ENCODE data around the gene FAM110A. TPM values are rescaled to one million over a fixed set of nuclear protein-coding genes. Genes with fewer than 3 reads are reported as not detected.
A peak's percentile ranks its signal among the peaks of the same experiment; 100 is the strongest.

Gene FAM110A
- total and polyA plus RNA-seq, 8 donors = 1.8 to 8.4 (median 3.5) TPM

DNA sequence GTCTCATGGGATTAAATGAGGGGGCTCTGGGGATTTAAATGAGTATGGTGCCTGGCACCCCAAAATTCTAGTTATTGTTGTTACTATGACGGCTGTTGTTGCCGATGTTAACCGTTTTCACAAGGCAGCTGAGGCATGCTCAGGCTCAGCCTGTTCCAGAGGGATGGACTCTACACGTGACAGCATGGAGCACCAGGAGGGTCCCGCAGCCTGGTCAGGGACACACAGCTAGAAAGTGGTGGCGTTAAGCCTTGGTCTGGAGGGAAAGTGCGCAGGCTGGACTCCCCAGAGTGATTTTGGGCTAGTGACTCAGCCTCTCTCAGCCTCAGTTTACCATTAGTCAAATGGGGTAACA is 7.0 kb downstream of the FAM110A start:
- peak overlapping the region in 2 of 4 donors; percentile 71 to 75 for H3K4me3 ChIP-seq
- intact Hi-C loops (cut with DNase I) = no loop called here
- DNase-seq = no peak

GRCh38 chr20:840858-841567 is 7.5 kb downstream of the FAM110A start:
- H3K4me1 ChIP-seq = peaks cover 0 to 5% (median 0%) of the 10 kb centered on the region in 3 donors
- no peaks in the 10 kb centered on the region for H3K27me3 ChIP-seq
- intact Hi-C loops (cut with DNase I) = no loop called here
- DNase-seq (peak; percentile 43 to 86 (median 67)), FAIRE-seq (no peak), ATAC-seq (peak; percentile 66 to 86 (median 77))
- no peaks in the 10 kb centered on the region for H3K36me3 ChIP-seq
- H3K27ac ChIP-seq = no peak overlapping the region
- no peaks in the 10 kb centered on the region for H3K9me3 ChIP-seq
- 9 to 11% methylated on average over 57 to 59 of the region's 59 CpGs for WGBS, 2 donors
- TF ChIP-seq, protein P1, sequence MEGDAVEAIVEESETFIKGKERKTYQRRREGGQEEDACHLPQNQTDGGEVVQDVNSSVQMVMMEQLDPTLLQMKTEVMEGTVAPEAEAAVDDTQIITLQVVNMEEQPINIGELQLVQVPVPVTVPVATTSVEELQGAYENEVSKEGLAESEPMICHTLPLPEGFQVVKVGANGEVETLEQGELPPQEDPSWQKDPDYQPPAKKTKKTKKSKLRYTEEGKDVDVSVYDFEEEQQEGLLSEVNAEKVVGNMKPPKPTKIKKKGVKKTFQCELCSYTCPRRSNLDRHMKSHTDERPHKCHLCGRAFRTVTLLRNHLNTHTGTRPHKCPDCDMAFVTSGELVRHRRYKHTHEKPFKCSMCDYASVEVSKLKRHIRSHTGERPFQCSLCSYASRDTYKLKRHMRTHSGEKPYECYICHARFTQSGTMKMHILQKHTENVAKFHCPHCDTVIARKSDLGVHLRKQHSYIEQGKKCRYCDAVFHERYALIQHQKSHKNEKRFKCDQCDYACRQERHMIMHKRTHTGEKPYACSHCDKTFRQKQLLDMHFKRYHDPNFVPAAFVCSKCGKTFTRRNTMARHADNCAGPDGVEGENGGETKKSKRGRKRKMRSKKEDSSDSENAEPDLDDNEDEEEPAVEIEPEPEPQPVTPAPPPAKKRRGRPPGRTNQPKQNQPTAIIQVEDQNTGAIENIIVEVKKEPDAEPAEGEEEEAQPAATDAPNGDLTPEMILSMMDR (IDR thresholded peaks at IDR 0.05) = no peak
- H3K4me3 ChIP-seq = peak overlapping the region; percentile 61 to 75 (median 68)

More for the DNA sequence above, 7.0 kb downstream of the FAM110A start:
- H3K9me3 ChIP-seq = no peaks in the 10 kb centered on the region
- H3K4me1 ChIP-seq = peaks cover 0 to 9% (median 2%) of the 10 kb centered on the region in 3 donors
- no peaks in the 10 kb centered on the region for H3K36me3 ChIP-seq
- no peaks in the 10 kb centered on the region for H3K27me3 ChIP-seq
- no peak for ATAC-seq
- 88 to 90% methylated on average over 7 of the region's 7 CpGs for WGBS, 2 donors
- no peak for FAIRE-seq
- TF ChIP-seq, protein P1 (IDR thresholded peaks at IDR 0.05) = no peak
- H3K27ac ChIP-seq = no peak overlapping the region

DNA sequence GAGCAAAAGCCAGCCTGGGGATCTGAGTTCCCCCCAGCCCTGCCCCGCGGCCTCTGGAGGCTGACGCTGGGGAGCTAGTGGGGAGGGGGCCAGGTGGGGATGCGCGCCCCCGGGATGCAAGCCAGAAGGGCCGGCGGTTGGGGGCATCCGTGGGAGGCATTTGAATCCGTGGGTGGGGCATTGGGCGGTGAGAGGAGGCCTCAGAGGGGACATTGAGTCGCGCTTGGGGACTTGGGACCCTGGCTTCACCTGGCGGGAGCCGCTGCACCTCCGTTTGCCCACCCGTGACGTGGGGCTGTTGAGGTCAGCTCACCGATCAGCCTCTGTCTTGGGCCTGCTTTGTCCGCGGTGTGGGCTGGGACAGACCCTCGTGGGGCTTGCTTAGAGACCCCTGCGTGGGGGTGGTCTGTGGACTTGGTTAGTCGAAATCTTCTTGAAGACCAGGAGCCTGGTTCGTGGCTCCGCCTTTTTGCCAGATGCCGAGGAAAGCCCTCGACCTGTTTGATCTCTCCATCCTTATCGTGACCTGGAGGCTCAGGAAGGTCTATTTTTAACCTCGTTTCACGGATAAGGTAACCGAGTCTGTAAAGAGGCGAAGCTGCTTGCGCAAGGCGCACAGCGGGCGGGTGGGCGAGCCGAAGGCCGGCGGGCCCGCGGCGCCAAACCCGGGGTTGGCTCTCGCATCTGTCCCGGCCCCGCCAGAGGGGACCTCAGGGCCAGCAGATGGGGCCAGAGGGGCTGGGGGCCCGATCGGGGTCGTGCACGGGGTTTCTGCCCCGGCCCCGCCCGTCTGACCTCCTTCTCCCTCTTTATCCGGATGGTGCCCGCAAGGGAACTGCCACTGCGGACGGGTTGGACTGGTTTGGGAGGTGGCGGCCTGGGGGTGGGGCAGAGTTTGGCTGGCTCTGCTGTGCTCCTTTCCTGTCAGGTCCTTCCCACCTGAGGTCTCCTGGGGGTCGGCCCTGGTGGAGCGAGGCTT is 8.3 kb downstream of the FAM110A start:
- H3K9me3 ChIP-seq = no peaks in the 10 kb centered on the region
- intact Hi-C loops (cut with DNase I) = no loop called here
- DNase-seq (peak in 5 of 6 donors; percentile 37 to 73 (median 53)), ATAC-seq (peak; percentile 26 to 63 (median 54)), FAIRE-seq (no peak)
- H3K27me3 ChIP-seq = no peaks in the 10 kb centered on the region
- H3K4me3 ChIP-seq = peak overlapping the region; percentile 61 to 75 (median 68)
- no peaks in the 10 kb centered on the region for H3K36me3 ChIP-seq
- 7 to 9% methylated on average over 51 to 62 of the region's 62 CpGs for WGBS, 2 donors
- peaks cover 0 to 5% (median 0%) of the 10 kb centered on the region in 3 donors for H3K4me1 ChIP-seq
- H3K27ac ChIP-seq = no peak overlapping the region
- TF ChIP-seq, protein P1 (IDR thresholded peaks at IDR 0.05) = no peak

DNA sequence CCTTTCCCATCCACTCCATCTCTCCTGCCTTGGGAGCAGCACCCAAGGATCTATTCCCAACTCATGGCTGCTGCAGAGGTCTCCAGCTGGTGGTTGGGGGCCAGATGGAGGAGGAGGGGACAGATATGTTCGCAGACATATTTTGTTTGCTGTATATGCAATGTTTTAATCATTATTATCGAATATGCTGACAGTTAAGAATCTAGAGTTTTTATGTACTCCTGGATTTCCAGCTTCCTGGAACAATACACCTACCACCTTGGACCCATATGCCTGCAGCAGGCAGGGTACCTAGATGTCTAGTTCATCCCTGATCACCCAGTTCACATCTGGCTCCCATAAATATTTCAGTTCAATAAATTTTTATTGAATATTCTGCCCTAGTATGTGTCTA is 9.0 kb downstream of the FAM110A start:
- peaks cover 0 to 5% (median 0%) of the 10 kb centered on the region in 3 donors for H3K4me1 ChIP-seq
- TF ChIP-seq, protein P1 (IDR thresholded peaks at IDR 0.05) = no peak
- 34 to 43% methylated on average over 2 of the region's 2 CpGs for WGBS, 2 donors
- H3K36me3 ChIP-seq = no peaks in the 10 kb centered on the region
- no peak overlapping the region for H3K27ac ChIP-seq
- DNase-seq (no peak), FAIRE-seq (no peak), ATAC-seq (no peak)
- H3K9me3 ChIP-seq = no peaks in the 10 kb centered on the region
- no peaks in the 10 kb centered on the region for H3K27me3 ChIP-seq
- intact Hi-C loops (cut with DNase I) = no loop called here
- H3K4me3 ChIP-seq = peak overlapping the region in 2 of 4 donors; percentile 71 to 75
